Measurements from ENCODE around the gene FRMPD1.

Gene FRMPD1

GRCh38 chr9:37679649-37680402, 29.1 kb downstream of the FRMPD1 start:
- DNase-seq (ENCODE audit: low read depth in 2 of 2): no peak

- no peak for DNase-seq (ENCODE audit: low read depth in 2 of 2)
Measured at GRCh38 chr9:37682951-37683350, 32.2 kb downstream of the FRMPD1 start.

GRCh38 chr9:37683531-37684371, 33.0 kb downstream of the FRMPD1 start:
- no peak for DNase-seq (ENCODE audit: low read depth in 2 of 2)

- DNase-seq (ENCODE audit: low read depth in 2 of 2): no peak
Measured at GRCh38 chr9:37692622-37693221, 42.0 kb downstream of the FRMPD1 start.

GRCh38 chr9:37693260-37693659, 42.5 kb downstream of the FRMPD1 start:
- no peak for DNase-seq (ENCODE audit: low read depth in 2 of 2)

- DNase-seq (ENCODE audit: low read depth in 2 of 2): no peak
Measured at GRCh38 chr9:37694355-37694754, 43.6 kb downstream of the FRMPD1 start.

- DNase-seq (ENCODE audit: low read depth in 2 of 2): no peak
Measured at GRCh38 chr9:37696528-37696927, 45.8 kb downstream of the FRMPD1 start.

- DNase-seq (ENCODE audit: low read depth in 2 of 2): no peak
Measured at GRCh38 chr9:37700131-37700530, 49.4 kb downstream of the FRMPD1 start.

GRCh38 chr9:37700900-37701299, 50.1 kb downstream of the FRMPD1 start:
- no peak for DNase-seq (ENCODE audit: low read depth in 2 of 2)

GRCh38 chr9:37705787-37706186, 55.0 kb downstream of the FRMPD1 start:
- no peak for DNase-seq (ENCODE audit: low read depth in 2 of 2)

GRCh38 chr9:37706290-37706689, 55.5 kb downstream of the FRMPD1 start:
- no peak for DNase-seq (ENCODE audit: low read depth in 2 of 2)

- no peak for DNase-seq (ENCODE audit: low read depth in 2 of 2)
Measured at GRCh38 chr9:37707748-37708147, 57.0 kb downstream of the FRMPD1 start.

- DNase-seq (ENCODE audit: low read depth in 2 of 2): no peak
Measured at GRCh38 chr9:37710046-37710445, 59.3 kb downstream of the FRMPD1 start.

GRCh38 chr9:37715260-37715659, 64.5 kb downstream of the FRMPD1 start:
- DNase-seq (ENCODE audit: low read depth in 2 of 2): no peak

GRCh38 chr9:37715991-37716505, 65.3 kb downstream of the FRMPD1 start:
- DNase-seq (ENCODE audit: low read depth in 2 of 2): no peak

- no peak for DNase-seq (ENCODE audit: low read depth in 2 of 2)
Measured at GRCh38 chr9:37719526-37719925, 68.8 kb downstream of the FRMPD1 start.

- DNase-seq (ENCODE audit: low read depth in 2 of 2): no peak
Measured at GRCh38 chr9:37727013-37727412, 76.3 kb downstream of the FRMPD1 start.

GRCh38 chr9:37729499-37729898, 78.7 kb downstream of the FRMPD1 start:
- DNase-seq (ENCODE audit: low read depth in 2 of 2): no peak

GRCh38 chr9:37730256-37730655, 79.5 kb downstream of the FRMPD1 start:
- no peak for DNase-seq (ENCODE audit: low read depth in 2 of 2)

- no peak for DNase-seq (ENCODE audit: low read depth in 2 of 2)
Measured at GRCh38 chr9:37730839-37731238, 80.1 kb downstream of the FRMPD1 start.

- DNase-seq (ENCODE audit: low read depth in 2 of 2): no peak
Measured at GRCh38 chr9:37732086-37732741, 81.5 kb downstream of the FRMPD1 start.

GRCh38 chr9:37732952-37733351, 82.2 kb downstream of the FRMPD1 start:
- no peak for DNase-seq (ENCODE audit: low read depth in 2 of 2)

Measured in stimulated activated CD8-positive, alpha-beta memory T cell treated with anti-CD3 and anti-CD28 coated beads, Interleukin-2, amount 100 ng/mL, for 1 hour (primary cell).